OCI-LY1 (cell line): ENCODE data around the gene LRP6.

Source experiments
- H2AFZ ChIP-seq: fragments of 200-600 bp; sonication (generic), shearing (Covaris generic); 2 replicates; pipeline ENCODE4 v1.6.0; 2014; ENCODE audit warnings: antibody characterized with exemption, mild to moderate bottlenecking, low read length
- H3F3A ChIP-seq: fragments of 200-600 bp; sonication (generic), shearing (Covaris generic); 2 replicates; pipeline ENCODE4 v1.6.0; 2014; ENCODE audit warnings: mild to moderate bottlenecking, antibody characterized with exemption, low read length, moderate library complexity; ENCODE audit not compliant: insufficient read depth
- H3K27ac ChIP-seq: fragments of 200-600 bp; sonication (generic); 2 replicates; pipeline ENCODE4 v1.5.1; 2014; ENCODE audit warnings: low read length, mixed run types, mild to moderate bottlenecking, low read depth; ENCODE audit not compliant: poor library complexity, severe bottlenecking
- H3K27me3 ChIP-seq: fragments of 200-600 bp; sonication (generic); 2 replicates; pipeline ENCODE4 v1.6.0; 2014; ENCODE audit warnings: antibody characterized with exemption, mild to moderate bottlenecking, low read length, moderate library complexity; ENCODE audit not compliant: insufficient read depth
- H3K36me3 ChIP-seq: fragments of 200-600 bp; sonication (generic); 2 replicates; pipeline ENCODE4 v1.6.1; 2014; ENCODE audit warnings: mild to moderate bottlenecking, antibody characterized with exemption, low read length, moderate library complexity, mixed read lengths; ENCODE audit not compliant: insufficient read depth
- H3K4me1 ChIP-seq: fragments of 200-600 bp; sonication (generic); 2 replicates; pipeline ENCODE4 v1.5.1; 2014; ENCODE audit warnings: mild to moderate bottlenecking, low read length, moderate library complexity; ENCODE audit not compliant: insufficient read depth, severe bottlenecking
- H3K4me2 ChIP-seq: fragments of 200-600 bp; sonication (generic), shearing (Covaris generic); 2 replicates; pipeline ENCODE4 v1.6.1; 2014; ENCODE audit warnings: low read length
- H3K4me3 ChIP-seq: fragments of 200-600 bp; sonication (generic); 2 replicates; pipeline ENCODE4 v1.5.1; 2014; ENCODE audit warnings: low read length, low read depth, mild to moderate bottlenecking, mixed read lengths; ENCODE audit not compliant: poor library complexity, severe bottlenecking
- H3K79me2 ChIP-seq: fragments of 200-600 bp; shearing (Covaris generic); 2 replicates; pipeline ENCODE4 v1.6.1; 2016; ENCODE audit warnings: mixed run types, low read length, mixed read lengths; ENCODE audit not compliant: insufficient read depth
- H3K9ac ChIP-seq: fragments of 200-600 bp; sonication (generic), shearing (Covaris generic); 2 replicates; pipeline ENCODE4 v1.6.1; 2014; ENCODE audit warnings: mild to moderate bottlenecking, low read length, mixed read lengths
- H3K9me2 ChIP-seq: fragments of 200-600 bp; sonication (generic), shearing (Covaris generic); 2 replicates; pipeline ENCODE4 v1.6.1; 2014; ENCODE audit warnings: low read depth, mild to moderate bottlenecking, low read length, mixed read lengths
- H3K9me3 ChIP-seq: fragments of 200-600 bp; shearing (Covaris generic); 2 replicates; pipeline ENCODE4 v1.6.1; 2014; ENCODE audit warnings: low read length, mixed read lengths
- H4K20me1 ChIP-seq: fragments of 200-600 bp; sonication (generic), shearing (Covaris generic); 2 replicates; pipeline ENCODE4 v1.6.0; 2016; ENCODE audit warnings: mild to moderate bottlenecking, low read length; ENCODE audit not compliant: insufficient read depth
- CTCF ChIP-seq: fragments of 200-600 bp; sonication (generic), shearing (Covaris generic); IDR thresholded peaks from 2 replicates; pipeline ENCODE4 v1.5.1; 2017; ENCODE audit warnings: mild to moderate bottlenecking, antibody characterized with exemption, low read length, moderate library complexity, mixed read lengths
- EZH2 ChIP-seq: fragments of 200-600 bp; sonication (generic), shearing (Covaris generic); IDR thresholded peaks from 2 replicates; pipeline ENCODE4 v1.8.0; 2017; ENCODE audit warnings: borderline replicate concordance, mixed run types, mild to moderate bottlenecking, antibody characterized with exemption, low read length, moderate library complexity, mixed read lengths

The LRP6 gene

DNA sequence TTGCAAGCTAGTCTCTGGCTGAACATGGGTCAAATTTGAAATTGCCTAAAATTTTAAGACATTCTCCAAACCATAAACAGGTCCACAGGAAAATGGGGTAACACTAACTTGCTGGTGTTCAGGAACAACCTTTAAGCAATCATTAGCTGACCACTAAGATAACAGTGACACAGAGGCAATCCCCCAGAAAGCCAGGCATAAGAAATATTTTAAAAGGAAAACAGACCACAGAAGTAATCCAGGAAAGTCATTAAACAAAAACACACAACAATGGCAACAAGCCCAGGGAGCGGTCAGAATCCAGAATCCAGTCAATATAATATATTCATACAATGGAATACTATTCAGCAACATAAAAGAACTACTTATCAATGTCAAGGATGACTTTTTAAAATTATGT, 59.1 kb downstream of the LRP6 start:
- Histone ChIP-seq H3K4me1 (no peaks in the 10 kb centered on the region), H2AFZ (no peak overlapping the region), H3K79me2 (no peaks in the 10 kb centered on the region), H3K4me2 (no peak overlapping the region), H3K9ac (no peak overlapping the region), H3F3A (no peaks in the 10 kb centered on the region), H3K27ac (no peak overlapping the region), H3K36me3 (no peaks in the 10 kb centered on the region), H3K27me3 (no peaks in the 10 kb centered on the region), H3K4me3 (no peak overlapping the region), H3K9me3 (no peaks in the 10 kb centered on the region), H4K20me1 (no peaks in the 10 kb centered on the region), H3K9me2 (no peaks in the 10 kb centered on the region)
- no peak for TF ChIP-seq EZH2
- no peak for TF ChIP-seq CTCF

GRCh38 chr12:12206776-12207388, 60.0 kb downstream of the LRP6 start:
- Histone ChIP-seq H3K4me3 (no peak overlapping the region), H3K9ac (no peak overlapping the region), H3F3A (no peaks in the 10 kb centered on the region), H3K27me3 (no peaks in the 10 kb centered on the region), H3K9me2 (no peaks in the 10 kb centered on the region), H3K36me3 (no peaks in the 10 kb centered on the region), H3K9me3 (no peaks in the 10 kb centered on the region), H2AFZ (no peak overlapping the region), H3K4me2 (no peak overlapping the region), H3K4me1 (no peaks in the 10 kb centered on the region), H4K20me1 (no peaks in the 10 kb centered on the region), H3K79me2 (no peaks in the 10 kb centered on the region), H3K27ac (no peak overlapping the region)
- no peak for TF ChIP-seq EZH2
- no peak for TF ChIP-seq CTCF

DNA sequence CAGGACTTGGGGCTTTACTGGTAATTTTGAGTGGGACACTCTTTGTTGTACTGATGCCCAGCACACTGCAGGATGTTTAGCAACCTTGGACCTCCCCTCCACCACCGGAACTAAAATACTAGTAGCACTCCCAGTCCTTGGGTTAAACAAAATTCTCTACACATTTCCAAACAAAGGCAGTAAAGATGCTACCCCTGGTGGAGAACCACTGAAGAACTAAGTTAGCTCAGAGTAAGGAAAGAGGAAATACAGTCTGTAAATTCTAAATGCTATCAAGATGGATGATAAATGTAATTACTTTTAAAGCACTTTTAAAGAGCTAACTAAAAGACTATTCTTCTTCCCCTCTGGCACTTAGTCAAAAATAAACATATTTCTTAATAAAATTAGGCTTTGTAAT, 64.1 kb downstream of the LRP6 start:
- Histone ChIP-seq H3K9ac (no peak overlapping the region), H3K4me1 (no peaks in the 10 kb centered on the region), H3K27me3 (no peaks in the 10 kb centered on the region), H3K4me3 (no peak overlapping the region), H3K9me2 (no peaks in the 10 kb centered on the region), H3K36me3 (no peaks in the 10 kb centered on the region), H3K9me3 (no peaks in the 10 kb centered on the region), H3K4me2 (no peak overlapping the region), H3K79me2 (no peaks in the 10 kb centered on the region), H4K20me1 (no peaks in the 10 kb centered on the region), H3F3A (no peaks in the 10 kb centered on the region), H2AFZ (no peak overlapping the region), H3K27ac (no peak overlapping the region)
- no peak for TF ChIP-seq EZH2
- TF ChIP-seq CTCF: no peak
